HepG2 (cell line): Measurements from ENCODE around the gene KLHL33. TPM values are rescaled to one million over a fixed set of nuclear protein-coding genes. Genes with fewer than 3 reads are reported as not detected.

Source experiments
- BCLAF1 ChIP-seq: fragments of 450-650 bp; IDR thresholded peaks from 2 replicates; pipeline ENCODE4 v1.6.1; 2017; ENCODE audit warnings: mild to moderate bottlenecking
- FOXP4 ChIP-seq: sonication (generic); formaldehyde crosslinking; IDR thresholded peaks from 2 replicates; pipeline ENCODE4 v1.4.0; 2020; ENCODE audit warnings: missing genetic modification reagents
- HDAC2 ChIP-seq: sonication (generic); formaldehyde crosslinking; IDR thresholded peaks from 2 replicates; pipeline ENCODE4 v1.4.0; 2020; ENCODE audit warnings: missing genetic modification reagents
- NFKB2 ChIP-seq: sonication (generic); formaldehyde crosslinking; IDR thresholded peaks from 2 replicates; pipeline ENCODE4 v1.4.0; 2020; ENCODE audit warnings: missing genetic modification reagents, borderline replicate concordance
- POLR2G ChIP-seq: fragments of 200-400 bp; formaldehyde crosslinking; IDR thresholded peaks from 2 replicates; pipeline ENCODE4 v1.6.1; 2018; ENCODE audit warnings: mild to moderate bottlenecking, low read depth, low read length, moderate library complexity
- RERE ChIP-seq: IDR thresholded peaks from 2 replicates; pipeline ENCODE4 v1.6.1; 2016; ENCODE audit warnings: low read depth, missing genetic modification reagents, missing compliant biosample characterization
- RFXAP ChIP-seq: sonication (generic); formaldehyde crosslinking; IDR thresholded peaks from 2 replicates; pipeline ENCODE4 v1.4.0; 2020; ENCODE audit warnings: missing genetic modification reagents, borderline replicate concordance
- SALL2 ChIP-seq: sonication (generic); formaldehyde crosslinking; IDR thresholded peaks from 2 replicates; pipeline ENCODE4 v1.8.1; 2023; ENCODE audit warnings: mild to moderate bottlenecking, missing genetic modification reagents, inconsistent platforms
- ZBTB34 ChIP-seq: sonication (generic); formaldehyde crosslinking; IDR thresholded peaks from 2 replicates; pipeline ENCODE4 v1.8.0; 2022; ENCODE audit warnings: mild to moderate bottlenecking, missing genetic modification reagents
- ZBTB8A ChIP-seq: sonication (generic); formaldehyde crosslinking; IDR thresholded peaks from 2 replicates; pipeline ENCODE4 v1.4.0; 2020; ENCODE audit warnings: mild to moderate bottlenecking, low read depth, missing genetic modification reagents, borderline replicate concordance
- ZFP37 ChIP-seq: sonication (generic); formaldehyde crosslinking; IDR thresholded peaks from 2 replicates; pipeline ENCODE4 v1.4.0; 2020; ENCODE audit warnings: missing genetic modification reagents, borderline replicate concordance
- ZNF350 ChIP-seq: sonication (generic); formaldehyde crosslinking; IDR thresholded peaks from 2 replicates; pipeline ENCODE4 v1.4.0; 2020; ENCODE audit warnings: mild to moderate bottlenecking, low read depth, missing genetic modification reagents, borderline replicate concordance
- ZNF446 ChIP-seq: sonication (generic); formaldehyde crosslinking; IDR thresholded peaks from 2 replicates; pipeline ENCODE4 v1.5.0; 2020; ENCODE audit warnings: mild to moderate bottlenecking, missing genetic modification reagents
- ZNF883 ChIP-seq: sonication (generic); formaldehyde crosslinking; IDR thresholded peaks from 2 replicates; pipeline ENCODE4 v1.5.1; 2020; ENCODE audit warnings: mild to moderate bottlenecking, missing genetic modification reagents; ENCODE audit errors: not compliant biosample characterization
- polyA plus RNA-seq, 8 experiments: library from polyadenylated mRNA; depleted of rRNA in 3 of 8; stranded (reverse) in 7 of 8; unstranded in 1 of 8; fragments of >200 nt; fragmentation: Illumina TruSeq in 4 of 8; extraction: Trizol in 4 of 8; gene quantifications; 2 replicates each; pipeline versions ENCODE4 v1.2.1 to v1.2.3, GENCODE V29; 2011 to 2016; ENCODE audit warnings: low read depth in 4 of 8, missing spikeins in 1 of 8, mixed read lengths in 1 of 8; ENCODE audit not compliant: insufficient read depth in 1 of 8
- total RNA-seq, 5 experiments: library from RNA; depleted of rRNA; stranded (reverse); fragments of >200 nt; fragmentation: Illumina TruSeq; extraction: Trizol; gene quantifications; 2 replicates each; pipeline ENCODE4 v1.2.3, GENCODE V29; 2016; ENCODE audit warnings: low read depth in 1 of 5

The KLHL33 gene
- total and polyA plus RNA-seq, 2 of the 13 experiments (the other 11 are each of a cell fraction or from before 2014, with no cell fraction given), result not detected

- TF ChIP-seq FOXP4 (CRISPR knock-in tag) (peak; percentile 69; the same call in 1 of the 2 replicates), ZBTB34 (CRISPR knock-in tag) (peak; percentile 24; the same call in 1 of the 2 replicates), ZNF350 (CRISPR knock-in tag) (peak; percentile 75; the same call in 1 of the 2 replicates), NFKB2 (CRISPR knock-in tag) (peak; percentile 95; the same call in 1 of the 2 replicates), SALL2 (CRISPR knock-in tag) (peak; percentile 78), HDAC2 (CRISPR knock-in tag) (peak; percentile 33; the same call in 1 of the 2 replicates), RERE (0 out of 2 replicates have a peak, but pooled peaks have one; percentile 17), ZNF446 (CRISPR knock-in tag) (peak; percentile 78; the same call in 1 of the 2 replicates), BCLAF1 (no peak), ZFP37 (peak; percentile 54; the same call in 1 of the 2 replicates), RFXAP (CRISPR knock-in tag) (no peak; the same call in 1 of the 2 replicates), POLR2G (peak; percentile 96), ZNF883 (CRISPR knock-in tag) (peak; percentile 82), ZBTB8A (CRISPR knock-in tag) (no peak)
Measured at GRCh38 chr14:20412876-20413743, 22.9 kb downstream of the KLHL33 start, which contains the start of gene TEP1 (continued).
